WTC11 (cell line): ENCODE results near the gene PRKACG. TPM values are rescaled to one million over a fixed set of nuclear protein-coding genes. Genes with fewer than 3 reads are reported as not detected.

Experiments
- ATAC-seq: fragments of 200-7000 bp; cut with Tn5 transposase; 2 replicates; pipeline ENCODE4 v1.10.0; 2021; ENCODE audit warnings: mild to moderate bottlenecking, moderate library complexity
- CTCF ChIA-PET: fragments of 300-600 bp; sonication (Branson Sonifier 250); formaldehyde crosslinking; loops from one replicate; lab custom pipeline; 2021; ENCODE audit warnings: antibody characterized with exemption; lab: Charles Lee
- POLR2A ChIA-PET: fragments of 350-600 bp; sonication (Branson Sonifier 250); formaldehyde crosslinking; loops from one replicate; lab custom pipeline; 2021; ENCODE audit warnings: antibody characterized with exemption; lab: Charles Lee
- DNase-seq: peaks from one replicate; pipeline ENCODE4 v3.0.0; 2021; ENCODE audit warnings: low spot score
- H3K27ac Mint-ChIP-seq: 2 replicates; pipeline ENCODE4 v1.8.0; 2021; ENCODE audit warnings: mixed read lengths
- H3K27me3 Mint-ChIP-seq: 2 replicates; pipeline ENCODE4 v1.8.0; 2021; ENCODE audit warnings: low read depth, mild to moderate bottlenecking, moderate library complexity, mixed read lengths
- H3K36me3 Mint-ChIP-seq: 2 replicates; pipeline ENCODE4 v1.8.0; 2021; ENCODE audit warnings: mixed read lengths
- H3K4me1 Mint-ChIP-seq: 2 replicates; pipeline ENCODE4 v1.8.0; 2022; ENCODE audit warnings: mixed read lengths
- H3K4me3 Mint-ChIP-seq: 2 replicates; pipeline ENCODE4 v1.8.0; 2021; ENCODE audit warnings: mild to moderate bottlenecking, moderate library complexity, mixed read lengths
- H3K9me3 Mint-ChIP-seq: 2 replicates; pipeline ENCODE4 v1.8.0; 2021; ENCODE audit warnings: mixed read lengths
- ARID4B ChIP-seq: sonication (generic); formaldehyde crosslinking; IDR thresholded peaks from 2 replicates; pipeline ENCODE4 v1.8.0; 2023; ENCODE audit warnings: missing genetic modification reagents, mild to moderate bottlenecking, borderline replicate concordance
- ATF6 ChIP-seq: sonication (generic); formaldehyde crosslinking; IDR thresholded peaks from 2 replicates; pipeline ENCODE4 v1.8.1; 2023; ENCODE audit warnings: mild to moderate bottlenecking, missing genetic modification reagents
- E2F1 ChIP-seq: sonication (generic); formaldehyde crosslinking; IDR thresholded peaks from 2 replicates; pipeline ENCODE4 v1.8.0; 2022; ENCODE audit warnings: mild to moderate bottlenecking, missing genetic modification reagents
- E2F4 ChIP-seq: sonication (generic); formaldehyde crosslinking; IDR thresholded peaks from 2 replicates; pipeline ENCODE4 v1.8.1; 2022; ENCODE audit warnings: low read depth, mild to moderate bottlenecking, moderate library complexity, missing genetic modification reagents, borderline replicate concordance
- ERG ChIP-seq: fragments of 250-450 bp; sonication (Bioruptor Pico); IDR thresholded peaks from 2 replicates; pipeline ENCODE4 v1.8.0; 2021; ENCODE audit warnings: mild to moderate bottlenecking
- FOXJ3 ChIP-seq: sonication (generic); formaldehyde crosslinking; IDR thresholded peaks from 2 replicates; pipeline ENCODE4 v1.9.0; 2021; ENCODE audit warnings: missing genetic modification reagents, mild to moderate bottlenecking, borderline replicate concordance
- FOXK1 ChIP-seq: sonication (generic); formaldehyde crosslinking; IDR thresholded peaks from 2 replicates; pipeline ENCODE4 v1.8.0; 2022; ENCODE audit warnings: mild to moderate bottlenecking, moderate library complexity, missing genetic modification reagents
- GABPB1 ChIP-seq: sonication (generic); formaldehyde crosslinking; IDR thresholded peaks from 2 replicates; pipeline ENCODE4 v1.8.1; 2023; ENCODE audit warnings: mild to moderate bottlenecking, missing genetic modification reagents
- HMGA2 ChIP-seq: fragments of 250-450 bp; sonication (Bioruptor Pico); IDR thresholded peaks from 2 replicates; pipeline ENCODE4 v1.4.0; 2021; ENCODE audit warnings: mild to moderate bottlenecking, moderate library complexity
- MYBL2 ChIP-seq: sonication (generic); formaldehyde crosslinking; IDR thresholded peaks from 2 replicates; pipeline ENCODE4 v1.8.1; 2023; ENCODE audit warnings: mild to moderate bottlenecking, moderate library complexity, missing genetic modification reagents
- PRRX2 ChIP-seq: fragments of 250-450 bp; sonication (Bioruptor Pico); IDR thresholded peaks from 2 replicates; pipeline ENCODE4 v1.8.0; 2021; ENCODE audit warnings: mild to moderate bottlenecking
- TCF7 ChIP-seq: sonication (generic); formaldehyde crosslinking; IDR thresholded peaks from 2 replicates; pipeline ENCODE4 v1.8.0; 2022; ENCODE audit warnings: mild to moderate bottlenecking, low read depth, missing genetic modification reagents, moderate library complexity
- TP53 ChIP-seq: sonication (generic); formaldehyde crosslinking; IDR thresholded peaks from 2 replicates; pipeline ENCODE4 v1.8.1; 2023; ENCODE audit warnings: mild to moderate bottlenecking, missing genetic modification reagents
- USF1 ChIP-seq: sonication (generic); formaldehyde crosslinking; IDR thresholded peaks from 2 replicates; pipeline ENCODE4 v1.8.0; 2022; ENCODE audit warnings: mild to moderate bottlenecking, missing genetic modification reagents
- USF2 ChIP-seq: sonication (generic); formaldehyde crosslinking; IDR thresholded peaks from 2 replicates; pipeline ENCODE4 v1.8.1; 2023; ENCODE audit warnings: mild to moderate bottlenecking, missing genetic modification reagents, moderate library complexity
- ZMAT4 ChIP-seq: fragments of 250-450 bp; sonication (Bioruptor Pico); IDR thresholded peaks from 2 replicates; pipeline ENCODE4 v1.9.0; 2021; ENCODE audit warnings: mild to moderate bottlenecking
- ZNF138 ChIP-seq: sonication (generic); formaldehyde crosslinking; conservative IDR thresholded peaks from 2 replicates; pipeline ENCODE4 v1.8.1; 2022; ENCODE audit warnings: mild to moderate bottlenecking, moderate library complexity, missing genetic modification reagents
- ZNF281 ChIP-seq: sonication (generic); formaldehyde crosslinking; IDR thresholded peaks from 2 replicates; pipeline ENCODE4 v1.8.0; 2023; ENCODE audit warnings: mild to moderate bottlenecking, missing genetic modification reagents
- ZNF425 ChIP-seq: fragments of 250-450 bp; sonication (Bioruptor Pico); conservative IDR thresholded peaks from 2 replicates; pipeline ENCODE4 v1.9.0; 2021; ENCODE audit warnings: mild to moderate bottlenecking
- total RNA-seq: library from RNA; stranded (reverse); gene quantifications from 3 replicates; pipeline ENCODE4 v1.2.3, GENCODE V29; 2021

PRKACG gene
- total RNA-seq, 1 experiment from 2014 or later, result not detected

GRCh38 chr9:69029535-69029934 is 15.6 kb upstream of the PRKACG start (continued):
- no peak for TF ChIP-seq E2F1 (CRISPR knock-in tag)
- TF ChIP-seq GABPB1 (CRISPR knock-in tag), result no peak
- TF ChIP-seq TP53 (CRISPR knock-in tag), result no peak
- TF ChIP-seq PRRX2 (CRISPR knock-in tag), result no peak
- no peak for TF ChIP-seq E2F4 (CRISPR knock-in tag)
- TF ChIP-seq ZNF425, result no peak
- TF ChIP-seq ARID4B (CRISPR knock-in tag), result no peak
- TF ChIP-seq HMGA2 (CRISPR knock-in tag), result no peak
- TF ChIP-seq FOXK1, result no peak
- no peak for TF ChIP-seq ERG (CRISPR knock-in tag)
- TF ChIP-seq, all 79 proteins: peak for 0

- DNase-seq (no peak), ATAC-seq (no peak)
- H3K36me3 Mint-ChIP-seq, result peaks cover 7% of the 10 kb centered on the region
- no peak overlapping the region for H3K27ac Mint-ChIP-seq
- H3K4me1 Mint-ChIP-seq, result peaks cover 8% of the 10 kb centered on the region
- peaks cover 11% of the 10 kb centered on the region for H3K9me3 Mint-ChIP-seq
- no peak overlapping the region for H3K4me3 Mint-ChIP-seq
- POLR2A ChIA-PET, result no interaction called here
- no peaks in the 10 kb centered on the region for H3K27me3 Mint-ChIP-seq
- CTCF ChIA-PET, result no interaction called here
- TF ChIP-seq ZNF281 (CRISPR knock-in tag) (no peak), PRRX2 (CRISPR knock-in tag) (no peak), TCF7 (CRISPR knock-in tag) (no peak), USF2 (CRISPR knock-in tag) (no peak), MYBL2 (CRISPR knock-in tag) (no peak), ZMAT4 (CRISPR knock-in tag) (no peak), USF1 (CRISPR knock-in tag) (no peak), FOXJ3 (CRISPR knock-in tag) (no peak), ZNF138 (CRISPR knock-in tag) (no peak), ATF6 (CRISPR knock-in tag) (no peak)
Measured at GRCh38 chr9:69028754-69029153, 14.8 kb upstream of the PRKACG start.
